ENCODE data around the gene TNN.

TNN gene

GRCh38 chr1:175116903-175117302, 49.3 kb downstream of the TNN start:
- no peak overlapping the region for H3K9ac ChIP-seq (ENCODE audit: low read depth, low read length)
- no peaks in the 10 kb centered on the region for H3K4me1 ChIP-seq (ENCODE audit: insufficient read depth, low read length)
- no peaks in the 10 kb centered on the region for H3K36me3 ChIP-seq (ENCODE audit: insufficient read depth, low read length)
- H3K9me3 ChIP-seq (ENCODE audit: control insufficient read depth, insufficient read depth, low read length) = peaks cover 2% of the 10 kb centered on the region; the same call in 1 of the 2 replicates

DNA sequence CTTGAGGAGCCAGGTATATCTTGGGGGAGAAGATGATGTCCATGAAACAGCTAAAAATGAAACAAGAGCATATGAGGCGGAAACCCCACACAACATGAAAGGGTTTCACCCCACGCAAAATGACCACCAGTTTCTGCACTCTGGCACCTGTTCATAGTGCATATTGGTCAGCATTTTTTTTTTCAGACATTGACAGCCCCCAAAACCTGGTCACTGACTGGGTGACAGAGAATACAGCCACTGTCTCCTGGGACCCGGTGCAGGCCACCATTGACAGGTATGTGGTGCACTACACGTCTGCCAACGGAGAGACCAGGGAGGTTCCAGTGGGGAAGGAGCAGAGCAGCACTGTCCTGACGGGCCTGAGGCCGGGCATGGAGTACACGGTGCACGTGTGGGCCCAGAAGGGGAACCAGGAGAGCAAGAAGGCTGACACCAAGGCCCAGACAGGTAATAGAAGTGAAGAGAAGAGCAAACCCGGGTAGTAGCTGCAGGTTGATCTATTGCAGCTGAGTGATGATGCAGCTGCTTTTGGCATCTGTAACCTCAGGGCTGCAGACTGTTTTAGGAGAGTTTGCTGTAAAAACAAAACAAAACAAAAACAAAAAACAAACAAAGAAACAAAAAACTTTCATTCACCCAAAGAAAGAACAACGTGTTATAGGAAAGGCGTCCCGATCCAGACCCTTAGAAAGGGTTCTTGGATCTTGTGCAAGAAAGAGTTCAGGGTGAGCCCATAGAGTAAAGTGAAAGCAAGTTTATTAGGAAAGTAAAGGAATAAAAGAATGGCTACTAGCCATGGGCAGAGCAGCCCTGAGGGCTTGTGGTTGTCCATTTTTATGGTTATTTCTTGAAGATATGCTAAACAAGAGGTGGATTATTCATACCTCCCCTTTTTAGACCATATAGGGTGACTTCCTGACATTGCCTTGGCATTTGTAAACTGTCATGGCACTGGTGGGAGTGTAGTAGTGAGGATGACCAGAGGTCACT, 51.0 kb downstream of the TNN start:
- no peaks in the 10 kb centered on the region for H3K9me3 ChIP-seq (ENCODE audit: control insufficient read depth, insufficient read depth, low read length)

GRCh38 chr1:175120511-175120910, 52.9 kb downstream of the TNN start:
- H3K9me3 ChIP-seq (ENCODE audit: control insufficient read depth, insufficient read depth, low read length) = no peaks in the 10 kb centered on the region
- H3K4me1 ChIP-seq (ENCODE audit: insufficient read depth, low read length) = no peaks in the 10 kb centered on the region

More for the DNA sequence above, 51.0 kb downstream of the TNN start:
- H3K36me3 ChIP-seq (ENCODE audit: insufficient read depth, low read length) = no peaks in the 10 kb centered on the region
- H3K9ac ChIP-seq (ENCODE audit: low read depth, low read length) = no peak overlapping the region
- H3K4me1 ChIP-seq (ENCODE audit: insufficient read depth, low read length) = no peaks in the 10 kb centered on the region

GRCh38 chr1:175124861-175125260, 57.2 kb downstream of the TNN start:
- Histone ChIP-seq H3K9me3 (ENCODE audit: control insufficient read depth, insufficient read depth, low read length) (no peaks in the 10 kb centered on the region), H3K4me1 (ENCODE audit: insufficient read depth, low read length) (peaks cover 8% of the 10 kb centered on the region; the same call in 1 of the 2 replicates), H3K36me3 (ENCODE audit: insufficient read depth, low read length) (no peaks in the 10 kb centered on the region), H3K9ac (ENCODE audit: low read depth, low read length) (no peak overlapping the region)

More at GRCh38 chr1:175120511-175120910, 52.9 kb downstream of the TNN start:
- Histone ChIP-seq H3K9ac (ENCODE audit: low read depth, low read length) (no peak overlapping the region), H3K36me3 (ENCODE audit: insufficient read depth, low read length) (no peaks in the 10 kb centered on the region)

GRCh38 chr1:175126347-175126746, 58.7 kb downstream of the TNN start:
- Histone ChIP-seq H3K4me1 (ENCODE audit: insufficient read depth, low read length) (peaks cover 10% of the 10 kb centered on the region; the same call in 1 of the 2 replicates), H3K9me3 (ENCODE audit: control insufficient read depth, insufficient read depth, low read length) (no peaks in the 10 kb centered on the region), H3K36me3 (ENCODE audit: insufficient read depth, low read length) (no peaks in the 10 kb centered on the region), H3K9ac (ENCODE audit: low read depth, low read length) (no peak overlapping the region)

- Histone ChIP-seq H3K9me3 (ENCODE audit: control insufficient read depth, insufficient read depth, low read length) (no peaks in the 10 kb centered on the region), H3K36me3 (ENCODE audit: insufficient read depth, low read length) (no peaks in the 10 kb centered on the region), H3K4me1 (ENCODE audit: insufficient read depth, low read length) (peaks cover 15% of the 10 kb centered on the region; the same call in 1 of the 2 replicates), H3K9ac (ENCODE audit: low read depth, low read length) (no peak overlapping the region)
These were observed 59.9 kb downstream of the TNN start for GRCh38 chr1:175127565-175127964.

- Histone ChIP-seq H3K9me3 (ENCODE audit: control insufficient read depth, insufficient read depth, low read length) (no peaks in the 10 kb centered on the region), H3K9ac (ENCODE audit: low read depth, low read length) (no peak overlapping the region), H3K4me1 (ENCODE audit: insufficient read depth, low read length) (peaks cover 15% of the 10 kb centered on the region; the same call in 1 of the 2 replicates), H3K36me3 (ENCODE audit: insufficient read depth, low read length) (no peaks in the 10 kb centered on the region)
These were observed 60.9 kb downstream of the TNN start for GRCh38 chr1:175128523-175128922.

GRCh38 chr1:175129182-175129581, 61.5 kb downstream of the TNN start:
- H3K9ac ChIP-seq (ENCODE audit: low read depth, low read length) = no peak overlapping the region
- no peaks in the 10 kb centered on the region for H3K9me3 ChIP-seq (ENCODE audit: control insufficient read depth, insufficient read depth, low read length)
- peaks cover 15% of the 10 kb centered on the region; the same call in 1 of the 2 replicates for H3K4me1 ChIP-seq (ENCODE audit: insufficient read depth, low read length)
- H3K36me3 ChIP-seq (ENCODE audit: insufficient read depth, low read length) = no peaks in the 10 kb centered on the region

- peaks cover 15% of the 10 kb centered on the region; the same call in 1 of the 2 replicates for H3K4me1 ChIP-seq (ENCODE audit: insufficient read depth, low read length)
- H3K36me3 ChIP-seq (ENCODE audit: insufficient read depth, low read length) = no peaks in the 10 kb centered on the region
- H3K9me3 ChIP-seq (ENCODE audit: control insufficient read depth, insufficient read depth, low read length) = no peaks in the 10 kb centered on the region
- H3K9ac ChIP-seq (ENCODE audit: low read depth, low read length) = no peak overlapping the region
These were observed 62.0 kb downstream of the TNN start for GRCh38 chr1:175129644-175129996.

DNA sequence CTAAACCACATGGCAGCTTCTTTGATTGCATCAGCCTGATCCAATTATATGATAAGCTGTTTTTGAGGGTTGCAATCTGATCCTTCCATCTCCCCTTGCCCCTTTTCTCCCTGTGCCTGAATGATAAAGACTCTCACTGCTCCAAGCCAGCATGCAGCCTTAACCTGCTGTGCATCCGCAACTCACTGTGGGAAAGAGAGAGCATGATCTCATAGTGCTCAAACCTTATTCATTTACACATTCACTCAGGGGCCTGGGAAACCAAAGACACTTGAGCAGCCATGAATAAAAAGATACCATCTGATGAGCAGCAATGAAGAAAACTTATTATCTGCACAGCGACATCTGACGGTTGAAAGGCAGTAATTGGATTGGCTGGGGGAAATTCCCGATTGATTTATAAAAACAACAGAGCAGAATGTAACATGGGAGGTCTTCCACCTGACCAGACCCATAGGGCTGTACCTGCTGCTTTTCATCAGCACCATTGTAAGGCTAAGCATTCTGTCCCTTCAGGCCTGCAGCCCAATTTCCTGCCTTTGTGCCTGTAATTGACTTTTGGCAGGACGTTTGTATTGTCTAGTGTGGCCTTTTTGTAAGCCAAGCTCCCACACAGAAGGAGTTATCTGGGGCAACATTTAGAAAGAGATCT, 62.5 kb downstream of the TNN start:
- H3K9me3 ChIP-seq (ENCODE audit: control insufficient read depth, insufficient read depth, low read length) = no peaks in the 10 kb centered on the region
- peaks cover 15% of the 10 kb centered on the region; the same call in 1 of the 2 replicates for H3K4me1 ChIP-seq (ENCODE audit: insufficient read depth, low read length)
- H3K9ac ChIP-seq (ENCODE audit: low read depth, low read length) = no peak overlapping the region
- H3K36me3 ChIP-seq (ENCODE audit: insufficient read depth, low read length) = no peaks in the 10 kb centered on the region

DNA sequence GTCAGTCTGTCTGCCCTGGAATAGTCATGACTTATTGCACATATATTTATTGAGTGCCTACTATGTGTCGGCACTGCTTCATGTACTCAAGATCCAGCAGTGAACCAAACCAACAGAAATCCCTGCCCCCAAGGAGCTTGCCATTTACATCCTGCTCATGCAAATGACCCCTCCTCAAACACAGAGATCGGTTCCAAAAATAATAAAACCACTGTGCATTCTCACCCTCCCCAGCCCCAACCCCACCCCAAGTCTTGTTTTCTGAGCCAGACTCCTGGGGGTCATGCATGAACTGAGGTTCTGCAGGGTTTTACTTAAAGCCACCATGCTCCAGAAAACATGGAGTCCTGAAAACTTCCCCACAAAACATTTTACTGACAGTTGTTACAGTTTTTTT, 63.0 kb downstream of the TNN start:
- Histone ChIP-seq H3K9me3 (ENCODE audit: control insufficient read depth, insufficient read depth, low read length) (no peaks in the 10 kb centered on the region), H3K36me3 (ENCODE audit: insufficient read depth, low read length) (no peaks in the 10 kb centered on the region), H3K4me1 (ENCODE audit: insufficient read depth, low read length) (peaks cover 15% of the 10 kb centered on the region; the same call in 1 of the 2 replicates), H3K9ac (ENCODE audit: low read depth, low read length) (no peak overlapping the region)

DNA sequence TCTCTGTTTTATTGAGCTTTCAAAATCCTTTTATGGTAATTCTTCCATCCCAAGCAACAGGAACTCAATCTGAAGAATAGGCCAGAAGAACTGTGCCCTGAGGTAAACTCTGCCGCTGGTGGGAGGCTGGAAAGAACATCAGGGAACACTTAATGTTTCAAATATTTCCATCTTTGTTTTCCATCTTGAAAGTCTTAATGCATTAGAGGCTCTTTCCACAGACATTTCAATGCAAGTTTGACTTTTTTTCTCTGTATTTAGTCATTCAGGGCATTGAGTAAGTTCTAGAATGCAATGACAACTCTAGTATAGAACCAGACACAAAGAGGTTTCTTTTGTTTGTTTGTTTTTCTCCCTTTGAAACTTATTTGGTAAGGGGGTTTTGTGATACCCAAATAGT, 63.5 kb downstream of the TNN start:
- Histone ChIP-seq H3K4me1 (ENCODE audit: insufficient read depth, low read length) (peaks cover 15% of the 10 kb centered on the region; the same call in 1 of the 2 replicates), H3K36me3 (ENCODE audit: insufficient read depth, low read length) (no peaks in the 10 kb centered on the region), H3K9ac (ENCODE audit: low read depth, low read length) (no peak overlapping the region), H3K9me3 (ENCODE audit: control insufficient read depth, insufficient read depth, low read length) (no peaks in the 10 kb centered on the region)

GRCh38 chr1:175132436-175132835, 64.8 kb downstream of the TNN start:
- H3K4me1 ChIP-seq (ENCODE audit: insufficient read depth, low read length) = peaks cover 15% of the 10 kb centered on the region; the same call in 1 of the 2 replicates
- no peaks in the 10 kb centered on the region for H3K36me3 ChIP-seq (ENCODE audit: insufficient read depth, low read length)

GRCh38 chr1:175133673-175134435, 66.2 kb downstream of the TNN start:
- Histone ChIP-seq H3K9me3 (ENCODE audit: control insufficient read depth, insufficient read depth, low read length) (no peaks in the 10 kb centered on the region), H3K4me1 (ENCODE audit: insufficient read depth, low read length) (peaks cover 15% of the 10 kb centered on the region; the same call in 1 of the 2 replicates), H3K9ac (ENCODE audit: low read depth, low read length) (no peak overlapping the region), H3K36me3 (ENCODE audit: insufficient read depth, low read length) (no peaks in the 10 kb centered on the region)

More at GRCh38 chr1:175132436-175132835, 64.8 kb downstream of the TNN start:
- H3K9me3 ChIP-seq (ENCODE audit: control insufficient read depth, insufficient read depth, low read length) = no peaks in the 10 kb centered on the region
- H3K9ac ChIP-seq (ENCODE audit: low read depth, low read length) = no peak overlapping the region
